ENCODE measurements around the gene CLNS1A. TPM values are rescaled to one million over a fixed set of nuclear protein-coding genes. Genes with fewer than 3 reads are reported as not detected.

CLNS1A gene
- polyA plus RNA-seq, 1 donor = 165 TPM

Other genes with a start within 250 kb of the CLNS1A start
- gene PAK1, start 163.7 kb downstream of the CLNS1A start, polyA plus RNA-seq = 81.0 TPM
- 18.1 TPM for gene AQP11, start 47.8 kb downstream of the CLNS1A start, polyA plus RNA-seq
- gene RSF1, start 182.9 kb upstream of the CLNS1A start, polyA plus RNA-seq = 32.1 TPM
- 61.4 TPM for gene AAMDC, start 183.3 kb upstream of the CLNS1A start, polyA plus RNA-seq

All from large intestine (tissue), 1 donor.